NCI-H82 (cell line): Measurements from ENCODE around the gene PPP1R3E.

Source experiments
- DNase-seq: peaks from one replicate; lab custom pipeline; 2025; lab: John Stamatoyannopoulos, UW

Gene PPP1R3E

DNA sequence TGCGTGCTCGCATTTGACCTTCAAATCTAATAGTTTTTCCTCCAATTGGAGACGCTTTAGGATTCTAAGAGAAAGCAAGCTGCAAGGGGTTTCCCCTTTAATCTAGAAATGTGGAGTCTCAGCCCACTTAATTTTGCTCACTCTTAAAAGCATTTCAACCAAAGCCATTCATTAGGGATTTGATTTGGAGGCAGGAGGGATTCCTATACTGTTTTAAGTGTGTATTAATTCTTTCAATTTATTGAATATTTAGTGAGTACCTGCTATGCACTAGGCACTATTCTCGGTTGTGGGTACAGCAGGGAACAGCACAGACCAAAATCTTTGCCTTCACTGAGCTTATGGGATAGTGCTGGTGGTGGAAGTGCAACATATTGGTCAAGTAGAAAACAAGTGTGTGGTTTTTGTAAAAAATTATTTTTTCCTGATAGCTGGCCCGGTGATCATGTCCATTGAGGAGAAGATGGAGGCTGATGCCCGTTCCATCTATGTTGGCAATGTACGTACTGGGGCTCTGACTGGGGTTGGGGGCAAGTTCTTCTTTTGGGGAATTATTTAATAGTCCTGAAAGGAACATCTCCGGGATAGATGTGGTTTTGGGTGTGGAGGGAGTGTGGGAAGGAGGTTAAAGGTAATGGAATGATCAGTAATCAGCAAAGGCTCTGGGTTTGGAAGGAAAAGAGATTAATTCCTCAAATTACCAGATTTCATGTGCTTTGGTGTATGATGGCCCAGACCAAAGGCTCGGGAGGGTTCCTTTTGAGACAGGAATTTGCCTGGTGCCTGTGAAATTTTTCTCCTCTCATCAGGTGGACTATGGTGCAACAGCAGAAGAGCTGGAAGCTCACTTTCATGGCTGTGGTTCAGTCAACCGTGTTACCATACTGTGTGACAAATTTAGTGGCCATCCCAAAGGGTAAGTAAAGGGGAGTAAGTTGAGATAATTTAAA is 20.2 kb upstream of the PPP1R3E start:
- no peak for DNase-seq

DNA sequence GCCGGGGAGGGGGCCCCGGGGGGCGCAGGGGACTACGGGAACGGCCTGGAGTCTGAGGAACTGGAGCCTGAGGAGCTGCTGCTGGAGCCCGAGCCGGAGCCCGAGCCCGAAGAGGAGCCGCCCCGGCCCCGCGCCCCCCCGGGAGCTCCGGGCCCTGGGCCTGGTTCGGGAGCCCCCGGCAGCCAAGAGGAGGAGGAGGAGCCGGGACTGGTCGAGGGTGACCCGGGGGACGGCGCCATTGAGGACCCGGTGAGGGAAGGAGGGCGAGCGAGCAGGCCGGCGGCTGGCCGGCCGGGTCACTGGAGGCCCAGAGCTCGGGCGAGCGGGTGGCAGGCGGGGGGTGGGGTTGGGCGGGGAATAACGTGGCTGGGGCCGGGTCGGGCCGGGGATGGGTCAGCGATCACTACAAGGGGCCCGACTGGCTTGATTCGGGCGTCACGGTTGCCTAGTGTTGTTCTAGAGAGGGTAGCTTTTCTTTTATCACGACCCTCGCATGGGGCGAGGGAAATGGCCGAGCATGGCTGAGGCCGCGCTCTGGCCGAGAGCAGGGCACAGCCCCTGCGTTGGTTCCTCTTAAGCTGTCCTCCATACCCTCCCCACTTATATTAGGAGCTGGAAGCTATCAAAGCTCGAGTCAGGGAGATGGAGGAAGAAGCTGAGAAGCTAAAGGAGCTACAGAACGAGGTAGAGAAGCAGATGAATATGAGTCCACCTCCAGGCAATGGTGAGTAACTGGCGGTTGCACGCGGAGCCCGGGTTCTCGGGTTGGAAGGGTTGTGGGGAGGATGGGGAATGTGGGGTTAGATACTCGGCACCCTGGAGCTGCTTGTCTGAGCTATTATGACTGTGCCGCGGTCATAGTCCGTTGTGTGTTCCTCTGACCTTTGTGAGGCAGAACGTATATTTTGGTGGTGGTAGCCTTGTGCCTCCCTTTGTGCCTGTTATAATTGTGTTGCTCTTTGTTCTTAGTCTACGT is 19.2 kb upstream of the PPP1R3E start:
- peak; percentile 90 for DNase-seq

DNA sequence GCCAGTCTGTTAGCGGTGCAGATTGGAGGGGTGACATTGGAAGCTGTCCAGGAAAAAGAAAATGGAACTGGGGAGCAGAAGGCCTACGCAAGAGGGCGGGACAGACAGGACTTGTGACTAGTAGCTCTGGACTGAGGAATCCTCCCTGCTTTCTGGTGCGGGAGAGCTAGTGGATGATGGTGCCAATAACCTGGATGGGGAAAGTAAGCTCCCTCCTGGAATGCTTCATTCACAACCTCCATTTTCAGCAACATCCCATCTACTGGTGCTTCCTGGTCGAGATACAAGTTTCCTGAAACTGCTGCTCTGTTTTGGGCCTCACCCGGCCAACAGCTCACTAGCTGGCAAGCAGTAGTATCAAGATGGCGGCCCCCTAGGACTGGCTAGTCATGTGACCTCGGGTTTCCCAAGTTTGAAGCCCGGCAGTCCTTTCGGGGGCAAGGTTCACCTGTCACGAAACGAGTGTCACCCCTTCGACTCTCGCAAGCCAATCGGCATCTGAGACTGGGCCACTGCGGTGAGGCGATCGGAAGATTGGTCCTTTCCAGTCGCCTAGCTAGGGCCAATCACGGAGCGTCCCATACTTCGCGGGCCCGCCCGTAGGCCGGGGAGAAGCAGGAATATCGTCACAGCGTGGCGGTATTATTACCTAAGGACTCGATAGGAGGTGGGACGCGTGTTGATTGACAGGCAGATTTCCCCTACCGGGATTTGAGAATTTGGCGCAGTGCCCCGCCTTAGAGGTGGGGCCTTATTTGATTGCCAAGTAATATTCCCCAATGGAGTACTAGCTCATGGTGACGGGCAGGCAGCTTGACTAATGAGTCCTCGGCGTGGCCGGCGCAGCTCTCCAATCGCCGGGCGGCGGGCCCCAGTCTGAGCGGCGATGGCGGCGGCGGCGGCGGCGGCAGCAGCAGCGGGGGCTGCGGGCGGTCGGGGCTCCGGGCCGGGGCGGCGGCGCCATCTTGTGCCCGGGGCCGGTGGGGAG is 18.2 kb upstream of the PPP1R3E start, which contains the start of gene PABPN1:
Gene PABPN1 (plus strand): TSS at position 874 of the 988 bp plus-strand sequence. CDS start 13 bp downstream, at position 887.
- DNase-seq: peak; percentile 100

DNA sequence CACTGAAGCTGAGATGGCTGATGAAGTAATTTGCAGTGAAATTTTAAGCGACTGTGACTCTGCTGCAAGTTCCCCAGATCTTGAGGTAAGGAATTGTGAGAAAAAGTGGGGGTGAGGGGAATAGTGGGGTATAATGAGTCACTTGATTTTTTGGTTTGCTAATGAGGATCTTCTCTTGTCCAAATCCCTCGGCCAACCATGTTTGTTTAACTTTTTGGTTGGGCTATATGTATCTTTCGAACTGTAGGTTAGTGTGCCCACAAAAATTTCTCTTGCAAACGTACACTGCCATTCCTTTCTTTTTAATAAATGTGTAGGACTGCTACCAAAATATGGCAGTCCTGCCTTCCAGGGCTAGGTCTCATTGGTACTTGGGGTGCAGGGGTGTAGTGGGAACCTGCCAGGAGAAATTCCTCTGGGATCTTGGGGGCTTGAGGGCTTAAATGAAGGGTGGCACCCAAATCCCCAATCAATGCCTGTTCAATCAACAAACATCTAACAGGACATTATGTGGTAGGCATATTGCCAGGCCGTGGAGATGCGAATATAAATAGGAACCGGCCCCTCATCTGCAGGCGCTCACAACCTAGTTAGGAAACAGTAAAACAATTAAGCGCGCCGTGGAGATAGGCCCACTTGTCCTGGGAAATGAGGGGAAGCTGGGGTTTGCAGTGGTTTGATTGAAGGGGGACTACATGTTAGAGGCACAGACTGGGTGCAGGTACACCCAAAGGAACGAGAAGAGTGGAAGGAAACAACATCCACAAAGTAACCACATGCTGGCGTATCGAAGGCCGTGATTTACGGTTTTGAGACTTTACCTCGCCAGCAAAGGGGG is 17.3 kb upstream of the PPP1R3E start:
- DNase-seq: no peak

DNA sequence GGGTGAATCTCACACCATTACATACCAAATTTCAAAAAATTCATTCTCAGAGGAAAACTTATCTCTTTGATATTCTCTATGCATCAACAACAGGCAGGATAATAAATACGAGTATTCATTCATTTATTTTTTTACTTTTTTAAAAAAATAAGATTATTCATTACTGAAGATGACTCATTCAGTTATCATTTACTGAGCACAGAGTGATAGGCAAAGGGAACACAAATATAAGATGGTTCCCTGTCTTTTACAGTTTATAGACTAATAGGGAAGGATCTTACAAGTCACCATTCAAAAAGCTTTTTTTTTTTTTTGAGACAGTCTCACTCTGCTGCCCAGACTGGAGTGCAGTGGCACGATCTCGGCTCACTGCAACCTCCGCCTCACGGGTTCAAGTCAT is 13.6 kb upstream of the PPP1R3E start:
- no peak for DNase-seq

DNA sequence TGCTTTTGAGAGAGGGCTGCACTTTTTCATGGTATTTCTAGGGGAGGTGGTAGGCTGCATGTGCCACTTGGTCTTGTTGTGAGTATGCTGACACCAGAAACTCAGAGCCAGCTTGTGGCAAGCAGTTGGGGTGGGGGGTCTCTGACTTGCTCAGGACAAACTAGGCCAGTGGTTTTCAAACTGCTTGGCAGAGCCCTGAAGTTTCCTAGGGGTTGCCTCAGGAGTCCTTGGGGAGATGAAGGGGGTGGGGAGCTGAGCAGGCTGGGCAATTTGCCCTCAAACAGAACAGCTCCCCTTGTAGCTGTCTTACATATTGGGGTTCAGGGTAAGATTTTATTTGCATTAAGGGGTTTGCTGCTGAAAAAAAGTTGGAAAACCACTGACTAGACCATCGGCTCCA is 7.9 kb upstream of the PPP1R3E start:
- no peak for DNase-seq

DNA sequence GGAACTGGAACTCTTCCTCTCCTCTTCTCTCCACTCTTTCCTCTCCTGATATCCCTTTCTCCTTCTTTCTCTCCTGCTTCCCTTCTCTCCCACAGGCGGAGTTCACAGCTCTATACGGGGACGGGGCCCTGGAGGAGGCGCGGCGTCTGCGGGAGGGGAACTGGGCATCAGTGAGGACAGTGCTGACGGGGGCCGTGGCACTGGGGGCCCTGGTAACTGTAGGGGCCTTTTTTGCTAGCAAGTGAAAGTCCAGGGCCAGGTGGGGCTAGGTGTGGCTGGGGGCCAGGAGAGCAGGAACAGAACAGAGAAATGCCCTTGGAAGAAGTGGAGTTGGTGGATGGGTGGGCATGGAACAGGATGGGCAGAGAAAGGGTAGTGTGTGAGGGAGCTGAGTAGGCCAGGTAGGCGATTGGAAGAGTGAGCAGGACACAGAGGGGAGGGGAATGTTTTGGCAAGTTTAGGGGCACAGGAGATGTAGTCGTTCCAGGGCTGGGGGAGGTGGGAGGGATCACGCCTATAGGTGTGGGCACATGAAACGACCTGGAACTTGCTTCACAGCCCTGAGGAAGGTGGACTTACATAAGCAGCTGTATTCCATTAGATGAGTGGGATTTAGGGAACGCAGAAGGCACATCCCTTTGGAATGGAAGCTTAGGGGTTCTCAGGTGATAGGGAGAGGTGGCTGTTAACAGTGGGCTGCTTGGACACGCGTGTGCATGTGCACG is 6.2 kb upstream of the PPP1R3E start:
- no peak for DNase-seq

DNA sequence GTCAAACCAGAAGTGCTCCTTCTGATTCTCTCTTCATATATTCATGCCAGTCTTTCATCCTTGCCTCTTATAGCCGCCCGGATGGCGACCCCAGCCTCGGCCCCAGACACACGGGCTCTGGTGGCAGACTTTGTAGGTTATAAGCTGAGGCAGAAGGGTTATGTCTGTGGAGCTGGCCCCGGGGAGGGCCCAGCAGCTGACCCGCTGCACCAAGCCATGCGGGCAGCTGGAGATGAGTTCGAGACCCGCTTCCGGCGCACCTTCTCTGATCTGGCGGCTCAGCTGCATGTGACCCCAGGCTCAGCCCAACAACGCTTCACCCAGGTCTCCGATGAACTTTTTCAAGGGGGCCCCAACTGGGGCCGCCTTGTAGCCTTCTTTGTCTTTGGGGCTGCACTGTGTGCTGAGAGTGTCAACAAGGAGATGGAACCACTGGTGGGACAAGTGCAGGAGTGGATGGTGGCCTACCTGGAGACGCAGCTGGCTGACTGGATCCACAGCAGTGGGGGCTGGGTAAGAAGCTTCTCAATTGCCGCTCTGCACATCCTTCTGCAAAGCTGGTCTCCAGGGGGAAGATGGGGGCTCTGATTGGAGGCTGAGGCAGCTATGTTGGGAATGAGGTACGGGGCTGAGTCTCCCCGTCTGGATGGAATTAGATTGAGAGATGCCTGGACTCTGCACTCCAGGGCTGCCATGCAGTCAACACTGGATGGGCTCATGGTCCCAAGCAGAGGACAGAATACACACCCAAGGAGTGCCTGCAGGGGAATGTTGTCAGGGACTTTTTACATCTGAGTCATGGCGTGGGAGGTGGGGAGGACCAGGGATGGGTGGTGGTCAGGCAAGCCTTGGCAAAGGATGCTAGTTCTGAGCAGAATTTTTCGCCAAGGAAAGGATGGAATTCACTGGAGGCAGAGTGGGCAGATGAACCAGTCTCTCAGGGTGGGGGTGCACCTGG is 5.3 kb upstream of the PPP1R3E start:
- no peak for DNase-seq

DNA sequence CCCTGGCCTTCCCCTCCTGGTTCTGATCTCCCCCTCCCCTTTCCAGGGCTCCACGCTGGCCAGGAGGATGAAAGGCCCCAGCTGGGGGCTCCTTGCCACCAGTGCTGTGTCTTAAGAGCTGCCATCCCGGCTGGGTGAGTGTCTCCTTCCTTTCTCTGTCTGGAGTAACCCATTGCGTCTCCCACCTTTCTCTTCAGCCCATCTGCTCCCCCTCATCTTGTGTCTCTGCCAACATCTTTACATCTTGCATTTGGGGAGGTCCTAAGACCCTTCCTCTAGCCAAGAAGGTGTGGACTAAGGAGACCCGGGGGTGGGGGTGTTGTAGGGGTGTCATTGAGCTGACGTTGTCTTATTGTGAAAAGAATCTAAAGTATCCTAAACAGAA is 4.5 kb upstream of the PPP1R3E start:
- DNase-seq: no peak

DNA sequence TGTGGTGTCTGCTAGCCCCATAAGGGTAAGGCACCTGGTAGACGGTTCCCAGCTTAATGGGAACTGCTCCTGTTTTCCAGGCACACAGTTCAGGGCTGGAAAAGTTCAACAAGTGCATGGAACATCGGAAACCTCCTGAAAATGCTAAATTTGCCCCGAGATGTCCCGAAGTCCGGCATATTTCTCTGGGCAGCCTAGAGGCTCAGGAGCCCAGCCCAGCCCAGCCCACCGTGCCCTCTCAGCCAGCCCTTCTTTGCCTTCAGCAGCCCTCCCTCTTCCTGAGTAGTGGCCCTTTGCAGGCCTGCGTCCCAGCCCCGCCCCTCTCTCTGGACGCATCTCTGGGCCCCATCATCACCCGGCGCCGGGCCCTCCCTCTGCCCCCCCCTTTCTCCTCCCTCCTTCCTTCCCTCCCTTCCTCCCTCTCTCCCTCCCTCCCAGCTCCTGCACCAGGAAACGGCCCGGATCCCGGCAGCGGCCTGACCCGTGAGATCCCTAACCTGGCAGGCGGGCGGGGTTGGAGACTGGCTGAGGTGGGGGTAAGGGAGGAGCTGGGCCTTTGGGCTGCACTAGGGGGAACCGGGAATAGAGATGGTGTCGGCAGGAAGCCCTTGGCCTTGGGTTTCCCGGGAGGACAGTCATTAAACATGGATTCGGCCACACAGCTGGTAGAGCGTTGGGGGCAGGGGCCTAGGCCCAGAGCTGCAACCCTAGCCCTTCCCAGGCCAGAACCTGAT is 3.9 kb upstream of the PPP1R3E start, which contains the start of gene BCL2L2:
Gene BCL2L2 (plus strand): TSS at position 422 of the 734 bp plus-strand sequence. CDS start 935 bp downstream, outside the sequence.
- peak; percentile 100 for DNase-seq

DNA sequence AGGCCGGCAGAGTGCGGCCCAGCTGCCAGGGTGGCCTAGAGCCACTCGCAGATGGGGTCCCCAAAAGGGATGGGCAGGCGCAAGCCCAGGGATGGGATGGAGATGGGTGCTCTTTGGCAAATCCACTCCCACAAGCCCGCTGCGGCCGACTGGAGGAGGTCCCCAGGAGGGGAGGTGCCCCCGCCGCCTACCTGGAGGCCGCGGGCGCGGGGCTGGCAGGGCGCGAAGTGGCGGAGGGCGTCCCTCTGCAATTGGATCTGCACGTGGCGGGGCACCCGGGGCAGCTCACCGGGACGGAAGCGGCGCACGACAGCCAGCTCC is 730 bp downstream of the PPP1R3E start:
- no peak for DNase-seq

DNA sequence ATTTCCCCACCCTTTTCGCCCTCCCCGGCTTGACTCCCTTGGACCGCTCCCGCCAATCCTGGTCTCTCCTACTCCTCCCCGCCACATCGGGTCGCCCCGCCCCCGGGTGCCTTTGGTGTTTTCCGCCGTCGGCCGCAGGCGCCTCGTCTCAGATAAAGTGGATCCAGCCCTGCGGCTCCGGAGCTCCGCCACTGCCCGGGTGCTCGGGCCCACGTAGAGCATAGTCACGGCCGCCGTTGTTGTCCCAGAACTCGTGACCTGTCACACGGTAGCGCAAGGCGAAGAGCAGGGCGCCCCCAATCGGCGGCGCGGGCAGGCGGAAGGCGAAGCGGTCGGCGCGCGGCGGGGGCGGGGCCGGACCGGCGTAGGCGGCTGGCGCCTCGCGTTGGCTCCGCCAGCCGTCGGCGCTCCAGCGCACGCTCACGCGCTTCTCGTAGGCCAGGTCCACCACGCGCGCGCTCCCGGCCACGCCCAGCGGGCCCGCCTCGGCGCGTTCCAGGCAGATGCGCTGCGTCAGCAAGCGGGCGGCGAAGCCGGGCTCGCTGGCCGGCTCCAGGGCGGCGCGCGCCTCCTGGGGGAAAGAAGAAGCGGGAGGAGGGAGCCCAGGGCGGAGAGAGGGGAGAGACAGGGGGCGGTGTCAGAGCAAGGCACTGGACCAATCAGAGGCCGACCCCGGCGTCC is 1.2 kb downstream of the PPP1R3E start:
- DNase-seq: peak; percentile 100

DNA sequence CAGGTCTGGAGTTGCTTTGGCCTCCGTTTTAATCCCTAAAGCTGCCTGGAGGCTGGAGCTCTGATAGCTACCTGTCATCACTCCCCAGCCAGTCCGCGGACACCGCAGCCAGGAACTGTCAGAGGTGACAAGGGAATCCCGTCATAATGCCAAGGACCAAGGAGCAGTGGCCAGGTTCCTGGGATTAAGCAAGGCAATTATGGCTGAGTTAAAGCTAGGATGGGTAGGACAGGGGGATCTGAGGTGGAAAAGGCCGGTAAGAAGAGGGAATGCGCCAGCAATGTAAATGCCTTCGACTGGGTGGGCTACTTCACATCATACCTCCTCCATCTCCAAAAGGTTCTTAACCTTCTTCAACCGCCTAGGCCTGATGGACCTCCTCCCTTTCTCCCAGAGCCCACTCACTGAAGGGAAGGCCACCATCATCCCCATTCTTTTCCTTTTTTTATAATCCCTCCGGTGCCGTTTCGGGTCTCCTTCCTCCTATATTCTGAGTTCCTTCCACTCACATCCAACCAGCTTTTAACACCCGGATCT is 1.9 kb downstream of the PPP1R3E start:
- peak; percentile 96 for DNase-seq

DNA sequence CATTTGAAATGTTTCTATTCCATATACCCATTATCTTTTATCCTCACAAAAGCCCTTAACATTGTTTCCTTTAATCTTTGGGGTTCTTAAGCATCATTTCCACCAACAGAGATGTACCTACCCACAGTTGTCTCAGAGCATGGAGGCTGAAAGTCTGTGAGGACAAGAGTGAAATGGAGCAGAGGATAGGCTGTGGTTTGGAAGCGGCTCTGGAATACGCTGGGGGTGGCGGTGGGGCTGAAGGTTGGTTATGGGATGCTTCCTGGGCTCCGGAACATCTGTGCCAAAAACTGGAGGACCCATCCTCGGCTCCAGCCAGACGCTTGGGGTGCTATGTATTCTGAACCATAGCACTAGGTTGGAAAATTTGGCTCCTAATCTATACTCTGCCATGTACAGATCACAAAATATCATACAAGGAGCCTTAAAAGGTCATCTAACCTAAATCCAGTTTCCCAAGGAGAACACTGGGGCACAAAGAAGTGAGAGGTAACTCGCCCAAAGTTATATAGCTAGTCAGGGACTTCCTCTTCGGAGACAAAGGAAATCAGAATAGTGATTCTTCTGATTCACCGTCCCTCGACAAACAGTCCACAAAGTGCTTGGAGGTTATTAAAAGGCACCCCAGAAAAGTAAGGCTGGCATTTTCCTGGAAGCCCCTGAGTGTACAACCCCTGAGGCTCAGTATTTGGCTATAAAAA is 2.5 kb downstream of the PPP1R3E start:
- no peak for DNase-seq

DNA sequence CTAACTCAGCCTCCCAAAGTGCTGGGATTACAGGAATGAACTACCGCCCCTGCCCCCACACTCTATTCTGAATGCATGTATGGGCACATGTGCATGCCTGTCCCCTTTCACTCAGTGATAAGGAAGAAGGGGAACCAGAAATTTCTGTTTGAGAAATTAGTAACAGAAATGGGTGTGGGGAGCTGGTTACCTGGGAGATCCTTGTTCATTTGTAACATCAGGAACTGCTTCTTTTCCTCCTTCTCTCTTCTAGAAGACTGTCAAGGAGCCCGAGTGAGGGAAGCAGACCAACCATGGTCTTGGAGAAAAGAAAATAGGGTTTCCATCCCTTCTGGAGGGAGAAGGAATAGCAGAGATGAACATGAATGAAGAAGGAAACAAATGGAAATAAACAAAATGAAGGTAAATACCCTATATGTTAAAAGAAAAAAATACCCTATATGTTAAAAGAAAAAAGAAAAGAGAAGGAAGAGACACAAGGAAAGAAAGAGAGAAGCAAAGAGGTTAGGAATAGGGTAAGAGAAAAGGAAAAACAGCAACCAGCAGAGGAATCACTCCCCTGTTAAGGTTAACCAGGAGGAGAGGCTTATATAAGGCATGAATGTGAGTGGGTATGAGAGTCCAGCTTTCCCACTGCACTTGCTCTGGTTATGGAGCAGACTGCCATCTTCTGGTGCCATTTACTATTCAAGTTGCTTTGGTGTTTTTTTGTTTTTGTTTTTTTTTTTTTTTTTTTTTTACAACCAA is 3.3 kb downstream of the PPP1R3E start:
- peak; percentile 90 for DNase-seq
